HCT116 (cell line): ENCODE data around the gene RIF1. TPM values are rescaled to one million over a fixed set of nuclear protein-coding genes. Genes with fewer than 3 reads are reported as not detected.

Experiments
- ATAC-seq: fragments of 200-7000 bp; cut with Tn5 transposase; 2 replicates; pipeline ENCODE4 v1.9.1; 2020; ENCODE audit warnings: mild to moderate bottlenecking, moderate library complexity
- BruUV-seq: library from RNA; stranded (reverse); fragments of 400-500 nt; replicated peaks from 2 replicates; lab custom pipeline; 2021; lab: Mats Ljungman, UMichigan
- CTCF ChIA-PET: fragments of 300-600 bp; sonication (Branson Sonifier 250); formaldehyde crosslinking; loops from one replicate; lab custom pipeline; 2021; ENCODE audit warnings: antibody characterized with exemption; lab: Charles Lee
- POLR2A ChIA-PET: fragments of 300-600, 350-600 bp; sonication (Branson Sonifier 250); formaldehyde crosslinking; loops from one replicate; lab custom pipeline; 2021; ENCODE audit warnings: antibody characterized with exemption; lab: Charles Lee
- RAD21 ChIA-PET, 2 experiments: fragments of 300-600 bp; sonication (Branson Sonifier 250); formaldehyde crosslinking; loops; one replicate each; lab custom pipeline; 2023; ENCODE audit warnings: low total read pairs in 2 of 2; ENCODE audit not compliant: uncharacterized antibody in 2 of 2, unreplicated experiment in 2 of 2, low non-redundant PET in 1 of 2; lab: Charles Lee
- DNase-seq: peaks from one replicate; pipeline ENCODE4 v3.0.0-alpha.2; 2010; ENCODE audit warnings: low read depth, low spot score
- H2AFZ ChIP-seq: fragments of 200-600 bp; shearing (Covaris generic), sonication (generic); 2 replicates; pipeline ENCODE4 v1.6.1; 2017; ENCODE audit warnings: low read depth, mixed run types, mixed read lengths, antibody characterized with exemption, low read length; ENCODE audit not compliant: poor library complexity, severe bottlenecking
- H3K27ac ChIP-seq: 2 replicates; pipeline ENCODE4 v1.5.1; 2012; ENCODE audit warnings: low read depth, low read length
- H3K27me3 ChIP-seq: fragments of 200-600 bp; sonication (generic); 2 replicates; pipeline ENCODE4 v1.6.1; 2016; ENCODE audit warnings: mixed run types, low read length, mixed read lengths; ENCODE audit not compliant: insufficient read depth
- H3K36me3 ChIP-seq, 2 experiments: fragments of 200-500 bp in 1 of 2; fragments of 200-600 bp in 1 of 2; sonication (Bioruptor generic) in 1 of 2; sonication (generic) in 1 of 2; 2 replicates each; pipeline versions ENCODE4 v1.5.1 to v1.6.1; 2014 to 2016; ENCODE audit warnings: low read length in 2 of 2, inconsistent platforms in 1 of 2, mixed read lengths in 1 of 2, mixed run types in 1 of 2; ENCODE audit not compliant: insufficient read depth in 2 of 2, control insufficient read depth in 1 of 2
- H3K4me1 ChIP-seq, 2 experiments: fragments of 200-600 bp in 1 of 2; sonication (generic) in 1 of 2; 2 replicates each; pipeline versions ENCODE4 v1.5.1 to v1.6.1; 2012 to 2017; ENCODE audit warnings: low read length in 2 of 2, inconsistent platforms in 1 of 2, mild to moderate bottlenecking in 1 of 2, mixed read lengths in 1 of 2, mixed run types in 1 of 2, moderate library complexity in 1 of 2; ENCODE audit not compliant: insufficient read depth in 2 of 2, control insufficient read depth in 1 of 2
- H3K4me2 ChIP-seq: fragments of 200-600 bp; sonication (generic); 2 replicates; pipeline ENCODE4 v1.6.1; 2017; ENCODE audit warnings: mixed run types, low read length, mixed read lengths
- H3K4me3 ChIP-seq, 2 experiments: fragments of 200-600 bp in 1 of 2; sonication (generic) in 1 of 2; replicated peaks in 1 of 2; 2 replicates each; pipeline ENCODE4 v1.5.1; 2011 to 2016; ENCODE audit warnings: low read length in 2 of 2, control low read depth in 1 of 2, low read depth in 1 of 2, mild to moderate bottlenecking in 1 of 2, mixed read lengths in 1 of 2, mixed run types in 1 of 2
- H3K79me2 ChIP-seq: fragments of 200-600 bp; sonication (generic); 2 replicates; pipeline ENCODE4 v1.6.1; 2017; ENCODE audit warnings: mild to moderate bottlenecking, mixed run types, low read length, moderate library complexity, mixed read lengths; ENCODE audit not compliant: insufficient read depth
- H3K9ac ChIP-seq: fragments of 200-600 bp; sonication (generic); 2 replicates; pipeline ENCODE4 v1.6.1; 2016; ENCODE audit warnings: low read length, mixed read lengths
- H3K9me2 ChIP-seq: fragments of 200-600 bp; sonication (generic), shearing (Covaris generic); 2 replicates; pipeline ENCODE4 v1.6.1; 2017; ENCODE audit warnings: mixed run types, mild to moderate bottlenecking, moderate library complexity; ENCODE audit not compliant: insufficient read depth
- H3K9me3 ChIP-seq, 2 experiments: fragments of 200-500 bp in 1 of 2; fragments of 200-600 bp in 1 of 2; sonication (Bioruptor generic) in 1 of 2; sonication (generic) in 1 of 2; 2 replicates each; pipeline ENCODE4 v1.6.1; 2014 to 2017; ENCODE audit warnings: low read length in 2 of 2, mixed read lengths in 2 of 2, inconsistent platforms in 1 of 2, low read depth in 1 of 2, mild to moderate bottlenecking in 1 of 2, mixed run types in 1 of 2, moderate library complexity in 1 of 2; ENCODE audit not compliant: control insufficient read depth in 1 of 2, insufficient read depth in 1 of 2
- H4K20me1 ChIP-seq: fragments of 200-600 bp; sonication (generic), shearing (Covaris generic); 2 replicates; pipeline ENCODE4 v1.6.1; 2017; ENCODE audit warnings: mixed run types, mild to moderate bottlenecking, moderate library complexity; ENCODE audit not compliant: insufficient read depth
- CEBPB ChIP-seq: IDR thresholded peaks from 2 replicates; pipeline ENCODE4 v1.6.1; 2012; ENCODE audit warnings: low read depth
- JUND ChIP-seq: IDR thresholded peaks from 2 replicates; pipeline ENCODE4 v1.6.1; 2012
- SIN3A ChIP-seq: IDR thresholded peaks from 2 replicates; pipeline ENCODE4 v1.6.1; 2012; ENCODE audit warnings: low read depth
- TCF7L2 ChIP-seq: IDR thresholded peaks from 2 replicates; pipeline ENCODE4 v1.7.0; 2011; ENCODE audit warnings: borderline replicate concordance, inconsistent platforms; ENCODE audit not compliant: insufficient read depth, insufficient read length; ENCODE audit errors: extremely low read depth
- YY1 ChIP-seq: IDR thresholded peaks from 2 replicates; pipeline ENCODE4 v1.6.1; 2011; ENCODE audit warnings: low read length, low read depth, moderate library complexity, mild to moderate bottlenecking; ENCODE audit not compliant: insufficient replicate concordance; ENCODE audit errors: extremely low read depth
- ZNF274 ChIP-seq: fragments of 200-500 bp; sonication (Bioruptor generic); IDR thresholded peaks from 2 replicates; pipeline ENCODE4 v1.6.1; 2014; ENCODE audit warnings: mild to moderate bottlenecking, low read depth, low read length, inconsistent platforms
- intact Hi-C: fragments of 100-400 bp; cut with micrococcal nuclease; formaldehyde crosslinking; loops from 2 replicates; pipeline ENCODE4 v1.10.0; 2022
- total RNA-seq: library from RNA; stranded (reverse); gene quantifications from one replicate; pipeline ENCODE4 v1.2.1, GENCODE V29; 2021; ENCODE audit not compliant: unreplicated experiment
- TF ChIP-seq, protein P1 (sequence below): IDR thresholded peaks from 2 replicates; pipeline ENCODE4 v1.6.1; 2012
- TF ChIP-seq, protein P2 (sequence below): IDR thresholded peaks from 2 replicates; pipeline ENCODE4 v1.6.1; 2012; ENCODE audit warnings: low read depth

RIF1 gene
- total RNA-seq, 1 experiment from 2014 or later = 48.0 TPM

- Histone ChIP-seq H3K79me2 (no peaks in the 10 kb centered on the region), H3K9me2 (no peaks in the 10 kb centered on the region), H3K27me3 (no peaks in the 10 kb centered on the region), H3K9me3 (no peaks in the 10 kb centered on the region), H3K36me3 (no peaks in the 10 kb centered on the region), H3K4me1 (no peaks in the 10 kb centered on the region), H3K4me3 (no peak overlapping the region), H4K20me1 (no peaks in the 10 kb centered on the region), H3K9ac (no peak overlapping the region), H3K27ac (no peak overlapping the region), H2AFZ (no peak overlapping the region), H3K4me2 (no peak overlapping the region)
- BruUV-seq = no TSS peak
- TF ChIP-seq ZNF274 (no peak), TCF7L2 (no peak)
- TF ChIP-seq, protein P1, sequence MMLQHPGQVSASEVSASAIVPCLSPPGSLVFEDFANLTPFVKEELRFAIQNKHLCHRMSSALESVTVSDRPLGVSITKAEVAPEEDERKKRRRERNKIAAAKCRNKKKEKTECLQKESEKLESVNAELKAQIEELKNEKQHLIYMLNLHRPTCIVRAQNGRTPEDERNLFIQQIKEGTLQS = no peak
- TF ChIP-seq, protein P2, sequence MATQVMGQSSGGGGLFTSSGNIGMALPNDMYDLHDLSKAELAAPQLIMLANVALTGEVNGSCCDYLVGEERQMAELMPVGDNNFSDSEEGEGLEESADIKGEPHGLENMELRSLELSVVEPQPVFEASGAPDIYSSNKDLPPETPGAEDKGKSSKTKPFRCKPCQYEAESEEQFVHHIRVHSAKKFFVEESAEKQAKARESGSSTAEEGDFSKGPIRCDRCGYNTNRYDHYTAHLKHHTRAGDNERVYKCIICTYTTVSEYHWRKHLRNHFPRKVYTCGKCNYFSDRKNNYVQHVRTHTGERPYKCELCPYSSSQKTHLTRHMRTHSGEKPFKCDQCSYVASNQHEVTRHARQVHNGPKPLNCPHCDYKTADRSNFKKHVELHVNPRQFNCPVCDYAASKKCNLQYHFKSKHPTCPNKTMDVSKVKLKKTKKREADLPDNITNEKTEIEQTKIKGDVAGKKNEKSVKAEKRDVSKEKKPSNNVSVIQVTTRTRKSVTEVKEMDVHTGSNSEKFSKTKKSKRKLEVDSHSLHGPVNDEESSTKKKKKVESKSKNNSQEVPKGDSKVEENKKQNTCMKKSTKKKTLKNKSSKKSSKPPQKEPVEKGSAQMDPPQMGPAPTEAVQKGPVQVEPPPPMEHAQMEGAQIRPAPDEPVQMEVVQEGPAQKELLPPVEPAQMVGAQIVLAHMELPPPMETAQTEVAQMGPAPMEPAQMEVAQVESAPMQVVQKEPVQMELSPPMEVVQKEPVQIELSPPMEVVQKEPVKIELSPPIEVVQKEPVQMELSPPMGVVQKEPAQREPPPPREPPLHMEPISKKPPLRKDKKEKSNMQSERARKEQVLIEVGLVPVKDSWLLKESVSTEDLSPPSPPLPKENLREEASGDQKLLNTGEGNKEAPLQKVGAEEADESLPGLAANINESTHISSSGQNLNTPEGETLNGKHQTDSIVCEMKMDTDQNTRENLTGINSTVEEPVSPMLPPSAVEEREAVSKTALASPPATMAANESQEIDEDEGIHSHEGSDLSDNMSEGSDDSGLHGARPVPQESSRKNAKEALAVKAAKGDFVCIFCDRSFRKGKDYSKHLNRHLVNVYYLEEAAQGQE = no peak
- intact Hi-C loops = loop anchor here (10.0 kb wide), 1 partner anchor 135 kb away; the partner anchor contains the start of gene RBM43
- ChIA-PET CTCF (no interaction called here), RAD21 (no interaction called here), POLR2A (no interaction called here)
- ATAC-seq (no peak), DNase-seq (no peak)
Observed at GRCh38 chr2:151399981-151400380, 9.7 kb upstream of the RIF1 start.

DNA sequence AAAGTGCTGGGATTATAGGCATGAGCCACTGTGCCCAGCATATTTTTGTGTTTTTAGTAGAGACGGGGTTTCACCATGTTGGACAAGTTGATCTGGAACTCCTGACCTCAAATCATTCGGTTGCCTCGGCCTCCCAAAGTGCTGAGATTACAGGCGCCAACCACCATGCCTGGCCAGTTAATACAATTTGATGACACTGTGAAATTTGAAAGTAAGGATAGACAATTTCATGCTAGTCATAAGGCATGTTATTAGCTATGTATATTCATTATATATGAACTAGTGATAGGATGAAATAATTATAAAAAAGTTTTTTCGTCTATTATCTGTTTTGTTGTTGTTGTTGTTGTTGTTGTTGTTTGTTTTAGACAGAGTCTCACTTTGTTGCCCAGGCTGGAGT lies 8.6 kb upstream of the RIF1 start:
- no peak overlapping the region for H3K9ac ChIP-seq
- no peak for ATAC-seq
- no peak for DNase-seq
- peaks cover 2% of the 10 kb centered on the region; the same call in 1 of the 2 replicates for H3K9me2 ChIP-seq
- POLR2A ChIA-PET = no interaction called here
- RAD21 ChIA-PET = no interaction called here
- H3K27me3 ChIP-seq = no peaks in the 10 kb centered on the region
- no peaks in the 10 kb centered on the region for H4K20me1 ChIP-seq
- intact Hi-C loops = loop anchor here (10.0 kb wide), 1 partner anchor 136 kb away; the partner anchor contains the start of gene RBM43
- no TSS peak for BruUV-seq
- H3K79me2 ChIP-seq = no peaks in the 10 kb centered on the region
- TF ChIP-seq CEBPB = no peak
- TF ChIP-seq YY1 = no peak
- no peak for TF ChIP-seq SIN3A
- TF ChIP-seq ZNF274 = no peak
- no peak for TF ChIP-seq JUND
- H3K36me3 ChIP-seq = no peaks in the 10 kb centered on the region
- CTCF ChIA-PET = no interaction called here
- H3K9me3 ChIP-seq = no peaks in the 10 kb centered on the region
- no peak overlapping the region for H3K27ac ChIP-seq
- H3K4me1 ChIP-seq = no peaks in the 10 kb centered on the region
- no peak overlapping the region for H2AFZ ChIP-seq
- H3K4me2 ChIP-seq = no peak overlapping the region
- H3K4me3 ChIP-seq = no peak overlapping the region
